CD4-positive, alpha-beta T cell treated with Interleukin-4 for 4 hours (primary cell): ENCODE results near the gene POLR2H.
"Not testable (repeated sequence)": the region's sequence is repeated elsewhere in the genome, so short reads cannot be mapped to it uniquely, and the experiment has no call there.

ENCODE experiments used
- DNase-seq: peaks from one replicate; pipeline ENCODE4 v3.0.0-alpha.2; 2020

Gene POLR2H

GRCh38 chr3:184336547-184337398, 24.7 kb upstream of the POLR2H start:
- no peak for DNase-seq

- no peak for DNase-seq
These were observed 24.2 kb upstream of the POLR2H start, which contains the start of gene FAM131A for GRCh38 chr3:184337399-184337714. TSS of gene FAM131A (plus strand) at chr3:184337600. CDS start at chr3:184337631, 31 bp downstream.

GRCh38 chr3:184337981-184338380, 23.5 kb upstream of the POLR2H start:
- no peak for DNase-seq

- no peak for DNase-seq
These were observed 23.0 kb upstream of the POLR2H start for GRCh38 chr3:184338511-184338945.

GRCh38 chr3:184339001-184339400, 22.5 kb upstream of the POLR2H start:
- DNase-seq, result no peak

GRCh38 chr3:184339451-184340135, 21.9 kb upstream of the POLR2H start:
- not testable (repeated sequence) for DNase-seq

- no peak for DNase-seq
These were observed 19.6 kb upstream of the POLR2H start for GRCh38 chr3:184341925-184342324.

GRCh38 chr3:184343200-184343876, 18.2 kb upstream of the POLR2H start:
- no peak for DNase-seq

- no peak for DNase-seq
These were observed 16.8 kb upstream of the POLR2H start for GRCh38 chr3:184344579-184345316.

- no peak for DNase-seq
These were observed 16.0 kb upstream of the POLR2H start for GRCh38 chr3:184345317-184346144.

- no peak for DNase-seq
These were observed 14.9 kb upstream of the POLR2H start for GRCh38 chr3:184346480-184347190.

- no peak for DNase-seq
These were observed 14.0 kb upstream of the POLR2H start for GRCh38 chr3:184347321-184348056.

GRCh38 chr3:184348057-184348382, 13.5 kb upstream of the POLR2H start:
- no peak for DNase-seq

- no peak for DNase-seq
These were observed 11.7 kb upstream of the POLR2H start for GRCh38 chr3:184349563-184350470.

GRCh38 chr3:184350618-184351017, 10.9 kb upstream of the POLR2H start:
- DNase-seq, result no peak

- no peak for DNase-seq
These were observed 9.9 kb upstream of the POLR2H start for GRCh38 chr3:184351511-184352148.

- no peak for DNase-seq
These were observed 9.2 kb upstream of the POLR2H start for GRCh38 chr3:184352149-184352785.

- DNase-seq, result no peak
These were observed 8.5 kb upstream of the POLR2H start for GRCh38 chr3:184352897-184353545.
